Natural killer cell (primary cell): ENCODE data around the gene RLN3. TPM values are rescaled to one million over a fixed set of nuclear protein-coding genes. Genes with fewer than 3 reads are reported as not detected.

Experiments used
- ATAC-seq, 3 donors: fragments of 150-1000 bp in 2 of 3; fragments of 200-7000 bp in 1 of 3; cut with Tn5 transposase; 1 replicate in 1 of 3; 2 replicates in 2 of 3; pipeline ENCODE4 v1.10.0; 2021; ENCODE audit warnings: mild to moderate bottlenecking in 2 of 3, moderate library complexity in 2 of 3
- DNase-seq, 2 donors: peaks; one replicate each; pipeline versions ENCODE4 v3.0.0 to v3.0.0-alpha.2; 2013 to 2021; ENCODE audit warnings: mixed read lengths in 1 of 2
- H3K27ac ChIP-seq: one replicate; pipeline ENCODE4 v1.5.1; 2013; ENCODE audit warnings: mild to moderate bottlenecking, low read length
- H3K27me3 ChIP-seq: one replicate; pipeline ENCODE4 v1.6.1; 2013; ENCODE audit warnings: low read length; ENCODE audit not compliant: control insufficient read depth, insufficient read depth
- H3K36me3 ChIP-seq: one replicate; pipeline ENCODE4 v1.6.1; 2013; ENCODE audit warnings: low read length; ENCODE audit not compliant: control insufficient read depth, insufficient read depth
- H3K4me1 ChIP-seq: one replicate; pipeline ENCODE4 v1.6.1; 2013; ENCODE audit warnings: low read length; ENCODE audit not compliant: control insufficient read depth, insufficient read depth
- H3K4me3 ChIP-seq: one replicate; pipeline ENCODE4 v1.5.1; 2013; ENCODE audit warnings: low read length
- H3K9me3 ChIP-seq: one replicate; pipeline ENCODE4 v1.6.1; 2013; ENCODE audit warnings: low read length; ENCODE audit not compliant: control insufficient read depth, insufficient read depth
- H3K27ac Mint-ChIP-seq, 2 donors: one replicate each; pipeline ENCODE4 v1.8.0; 2022; ENCODE audit warnings: mild to moderate bottlenecking in 2 of 2, mixed read lengths in 2 of 2, moderate library complexity in 1 of 2
- H3K27me3 Mint-ChIP-seq, 2 donors: one replicate each; pipeline ENCODE4 v1.8.0; 2022; ENCODE audit warnings: low read depth in 2 of 2, mixed read lengths in 2 of 2
- H3K36me3 Mint-ChIP-seq: one replicate; pipeline ENCODE4 v1.8.0; 2022; ENCODE audit warnings: mixed read lengths
- H3K4me1 Mint-ChIP-seq, 2 donors: one replicate each; pipeline ENCODE4 v1.8.0; 2022; ENCODE audit warnings: mixed read lengths in 2 of 2
- H3K4me3 Mint-ChIP-seq: one replicate; pipeline ENCODE4 v1.8.0; 2022; ENCODE audit warnings: mild to moderate bottlenecking, moderate library complexity, mixed read lengths
- H3K9me3 Mint-ChIP-seq, 2 donors: one replicate each; pipeline ENCODE4 v1.8.0; 2022; ENCODE audit warnings: mixed read lengths in 2 of 2
- WGBS: methylation state at CpG from one replicate; pipeline ENCODE4 v1.1.7; 2013; ENCODE audit warnings: missing lambda C conversion rate; ENCODE audit not compliant: insufficient coverage; 5-methylcytosine and 5-hydroxymethylcytosine counted together
- intact Hi-C: fragments of 100-400 bp; cut with micrococcal nuclease; formaldehyde crosslinking; loops from one replicate; pipeline ENCODE4 v1.14.2; 2022
- total RNA-seq, 4 donors: library from RNA; stranded (reverse); fragments of 120-200 nt in 1 of 4; gene quantifications; one replicate each; pipeline versions ENCODE4 v1.2.3 to v1.2.4, GENCODE V29; 2013 to 2022
- TF ChIP-seq, protein P1 (sequence below): fragments of 200-600 bp; IDR thresholded peaks from one replicate; pipeline ENCODE4 v1.8.0; 2022; ENCODE audit warnings: antibody characterized with exemption

Gene RLN3
- total RNA-seq, 3 donors from 2014 or later (not counting 1 experiment from before 2014, with no cell fraction given) = not detected

- H3K4me1 Mint-ChIP-seq = peaks cover 13 to 39% of the 10 kb centered on the region in 2 donors
- no peak overlapping the region for H3K4me3 Mint-ChIP-seq
- intact Hi-C loops = no loop called here
- H3K27me3 ChIP-seq = no peaks in the 10 kb centered on the region
- ATAC-seq (no peak), DNase-seq (no peak)
- H3K4me1 ChIP-seq = peaks cover 31% of the 10 kb centered on the region
- no peaks in the 10 kb centered on the region for H3K36me3 ChIP-seq
- H3K27me3 Mint-ChIP-seq = no peaks in the 10 kb centered on the region
- H3K4me3 ChIP-seq = no peak overlapping the region
- no peak overlapping the region for H3K27ac ChIP-seq
- TF ChIP-seq, protein P1, sequence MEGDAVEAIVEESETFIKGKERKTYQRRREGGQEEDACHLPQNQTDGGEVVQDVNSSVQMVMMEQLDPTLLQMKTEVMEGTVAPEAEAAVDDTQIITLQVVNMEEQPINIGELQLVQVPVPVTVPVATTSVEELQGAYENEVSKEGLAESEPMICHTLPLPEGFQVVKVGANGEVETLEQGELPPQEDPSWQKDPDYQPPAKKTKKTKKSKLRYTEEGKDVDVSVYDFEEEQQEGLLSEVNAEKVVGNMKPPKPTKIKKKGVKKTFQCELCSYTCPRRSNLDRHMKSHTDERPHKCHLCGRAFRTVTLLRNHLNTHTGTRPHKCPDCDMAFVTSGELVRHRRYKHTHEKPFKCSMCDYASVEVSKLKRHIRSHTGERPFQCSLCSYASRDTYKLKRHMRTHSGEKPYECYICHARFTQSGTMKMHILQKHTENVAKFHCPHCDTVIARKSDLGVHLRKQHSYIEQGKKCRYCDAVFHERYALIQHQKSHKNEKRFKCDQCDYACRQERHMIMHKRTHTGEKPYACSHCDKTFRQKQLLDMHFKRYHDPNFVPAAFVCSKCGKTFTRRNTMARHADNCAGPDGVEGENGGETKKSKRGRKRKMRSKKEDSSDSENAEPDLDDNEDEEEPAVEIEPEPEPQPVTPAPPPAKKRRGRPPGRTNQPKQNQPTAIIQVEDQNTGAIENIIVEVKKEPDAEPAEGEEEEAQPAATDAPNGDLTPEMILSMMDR = no peak
- peak overlapping the region; percentile 11 to 51 for H3K27ac Mint-ChIP-seq
- WGBS = 84% methylated on average over 4 of the region's 4 CpGs
- no peaks in the 10 kb centered on the region for H3K36me3 Mint-ChIP-seq
- no peaks in the 10 kb centered on the region for H3K9me3 Mint-ChIP-seq
- no peaks in the 10 kb centered on the region for H3K9me3 ChIP-seq
These were observed 953 bp downstream of the RLN3 start for GRCh38 chr19:14028901-14029300.

DNA sequence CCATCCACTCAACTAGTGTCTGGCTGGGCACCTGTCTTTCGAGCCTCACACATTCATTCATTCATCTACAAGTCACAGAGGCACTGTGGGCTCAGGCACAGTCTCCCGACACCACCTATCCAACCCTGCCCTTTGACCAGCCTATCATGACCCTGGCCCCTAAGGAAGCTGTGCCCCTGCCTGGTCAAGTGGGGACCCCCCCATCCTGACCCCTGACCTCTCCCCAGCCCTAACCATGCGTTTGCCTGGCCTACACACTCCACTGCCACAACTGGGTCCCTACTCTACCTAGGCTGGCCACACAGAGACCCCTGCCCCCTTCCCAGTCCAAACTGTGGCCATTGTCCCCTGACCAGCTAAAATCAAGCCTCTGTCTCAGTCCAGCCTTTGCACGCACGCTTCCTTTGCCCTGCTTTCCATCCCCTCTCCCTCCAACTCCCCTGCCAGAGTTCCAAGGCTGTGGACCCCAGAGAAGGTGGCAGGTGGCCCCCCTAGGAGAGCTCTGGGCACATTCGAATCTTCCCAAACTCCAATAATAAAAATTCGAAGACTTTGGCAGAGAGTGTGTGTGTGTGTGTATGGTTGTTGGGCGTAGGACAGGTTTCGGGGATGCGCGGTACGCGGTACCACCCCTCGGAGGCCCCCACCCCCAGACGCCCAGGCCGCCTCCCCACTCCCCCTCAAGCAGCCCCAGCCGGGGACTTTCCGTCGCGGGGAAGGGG lies 3.2 kb downstream of the RLN3 start:
- H3K4me1 Mint-ChIP-seq = peaks cover 20 to 48% of the 10 kb centered on the region in 2 donors
- no peaks in the 10 kb centered on the region for H3K27me3 Mint-ChIP-seq
- H3K4me1 ChIP-seq = peaks cover 40% of the 10 kb centered on the region

GRCh38 chr19:14031719-14032480 lies 4.0 kb downstream of the RLN3 start, which contains the start of gene IL27RA:
IL27RA (plus strand) TSS chr19:14031762; CDS start chr19:14031873, 111 bp downstream.
- Histone ChIP-seq H3K27me3 (no peaks in the 10 kb centered on the region), H3K27ac (peak within 1 kb of the TSS; percentile 99), H3K4me3 (peak within 1 kb of the TSS; percentile 96), H3K4me1 (peaks cover 40% of the 10 kb centered on the region), H3K36me3 (peaks cover 4% of the 10 kb centered on the region), H3K9me3 (no peaks in the 10 kb centered on the region)
- no peaks in the 10 kb centered on the region for H3K9me3 Mint-ChIP-seq
- no peaks in the 10 kb centered on the region for H3K27me3 Mint-ChIP-seq
- under 1% methylated on average over 61 of the region's 63 CpGs for WGBS
- peak within 1 kb of the TSS; percentile 92 to 93 for H3K27ac Mint-ChIP-seq
- intact Hi-C loops = loop anchor here (1.0 to 5.0 kb wide), 4 partner anchors 45 to 151 kb away; partner anchors contain the start of gene DCAF15
- no peaks in the 10 kb centered on the region for H3K36me3 Mint-ChIP-seq
- peaks cover 23 to 51% of the 10 kb centered on the region in 2 donors for H3K4me1 Mint-ChIP-seq
- peak; percentile 77 to 90 for DNase-seq
- TF ChIP-seq, protein P1 = peak; percentile 54
- peak within 1 kb of the TSS; percentile 95 for H3K4me3 Mint-ChIP-seq
- ATAC-seq = peak; percentile 79 to 90 (median 80)

More for the DNA sequence above, 3.2 kb downstream of the RLN3 start:
- peak overlapping the region; percentile 96 for H3K4me3 ChIP-seq
- intact Hi-C loops = loop anchor here (5.0 kb wide), 1 partner anchor 44 kb away; no protein-coding TSS in a partner anchor
- peak overlapping the region; percentile 92 to 93 for H3K27ac Mint-ChIP-seq
- H3K9me3 Mint-ChIP-seq = no peaks in the 10 kb centered on the region
- H3K9me3 ChIP-seq = no peaks in the 10 kb centered on the region
- H3K27ac ChIP-seq = peak overlapping the region; percentile 99
- WGBS = 25% methylated on average over 12 of the region's 20 CpGs
- H3K27me3 ChIP-seq = no peaks in the 10 kb centered on the region
- peak overlapping the region; percentile 95 for H3K4me3 Mint-ChIP-seq
- DNase-seq (peak in 1 of 2 donors; percentile 29), ATAC-seq (no peak)
- peaks cover 3% of the 10 kb centered on the region for H3K36me3 ChIP-seq
- no peaks in the 10 kb centered on the region for H3K36me3 Mint-ChIP-seq
- TF ChIP-seq, protein P1 = no peak
